GM18508 (cell line): ENCODE measurements around the gene ANKS6.
"Not testable (repeated sequence)": the region's sequence is repeated elsewhere in the genome, so short reads cannot be mapped to it uniquely, and the experiment has no call there.

Experiments
- ATAC-seq: cut with Tn5 transposase; IDR thresholded peaks from one replicate; pipeline ENCODE4 v1.9.1; 2021; ENCODE audit warnings: moderate number of reproducible peaks; ENCODE audit not compliant: insufficient read depth, unreplicated experiment

Gene ANKS6

GRCh38 chr9:98708103-98708932 lies 88.0 kb downstream of the ANKS6 start:
- ATAC-seq, result no peak

- no peak for ATAC-seq
Observed at GRCh38 chr9:98707166-98708102, 88.9 kb downstream of the ANKS6 start.

GRCh38 chr9:98706651-98707165 lies 89.6 kb downstream of the ANKS6 start:
- no peak for ATAC-seq

GRCh38 chr9:98702835-98703380 lies 93.4 kb downstream of the ANKS6 start:
- no peak for ATAC-seq

- no peak for ATAC-seq
Observed at GRCh38 chr9:98702340-98702739, 94.0 kb downstream of the ANKS6 start.

- no peak for ATAC-seq
Observed at GRCh38 chr9:98701576-98701975, 94.8 kb downstream of the ANKS6 start.

- ATAC-seq, result no peak
Observed at GRCh38 chr9:98700801-98701200, 95.6 kb downstream of the ANKS6 start.

- no peak for ATAC-seq
Observed at GRCh38 chr9:98698856-98699255, 97.5 kb downstream of the ANKS6 start.

GRCh38 chr9:98694943-98695342 lies 101.4 kb downstream of the ANKS6 start:
- no peak for ATAC-seq

- ATAC-seq, result no peak
Observed at GRCh38 chr9:98692392-98692791, 104.0 kb downstream of the ANKS6 start.

GRCh38 chr9:98691890-98692289 lies 104.5 kb downstream of the ANKS6 start:
- no peak for ATAC-seq

- ATAC-seq, result no peak
Observed at GRCh38 chr9:98690686-98691085, 105.7 kb downstream of the ANKS6 start.

- no peak for ATAC-seq
Observed at GRCh38 chr9:98688710-98689495, 107.5 kb downstream of the ANKS6 start.

GRCh38 chr9:98687911-98688310 lies 108.4 kb downstream of the ANKS6 start:
- ATAC-seq, result no peak

GRCh38 chr9:98686961-98687855 lies 109.1 kb downstream of the ANKS6 start:
- no peak for ATAC-seq

- ATAC-seq, result not testable (repeated sequence)
Observed at GRCh38 chr9:98684816-98685215, 111.5 kb downstream of the ANKS6 start.
